IMR-90 (cell line): ENCODE measurements around the gene DTX1. TPM values are rescaled to one million over a fixed set of nuclear protein-coding genes. Genes with fewer than 3 reads are reported as not detected.

Source experiments
- ATAC-seq: fragments of 200-7000 bp; cut with Tn5 transposase; 2 replicates; pipeline ENCODE4 v1.9.1; 2020; ENCODE audit warnings: low read depth, mild to moderate bottlenecking, moderate library complexity
- BruUV-seq: library from RNA; stranded (reverse); fragments of 400-500 nt; replicated peaks from 2 replicates; lab custom pipeline; 2021; lab: Mats Ljungman, UMichigan
- CTCF ChIA-PET: fragments of 300-600 bp; formaldehyde crosslinking; extraction: SDS; loops from one replicate; lab custom pipeline; 2021; ENCODE audit warnings: antibody characterized with exemption; lab: Yijun Ruan, JAX
- POLR2A ChIA-PET: fragments of 300-600 bp; sonication (Branson Sonifier 250); formaldehyde crosslinking; loops from one replicate; lab custom pipeline; 2022; ENCODE audit warnings: antibody characterized with exemption; ENCODE audit not compliant: unreplicated experiment; lab: Charles Lee
- DNase-seq: peaks from one replicate; pipeline ENCODE4 v3.0.0; 2013
- H2AFZ ChIP-seq: replicated peaks from 2 replicates; pipeline ENCODE3; 2013; ENCODE audit warnings: low read length, mild to moderate bottlenecking; ENCODE audit not compliant: poor library complexity
- H2AK5ac ChIP-seq: 2 replicates; pipeline ENCODE4 v1.6.1; 2013; ENCODE audit warnings: low read depth, low read length, inconsistent platforms
- H2AK9ac ChIP-seq: replicated peaks from 2 replicates; pipeline ENCODE3; 2013; ENCODE audit warnings: mild to moderate bottlenecking, low read depth, low read length, moderate library complexity; ENCODE audit not compliant: poor library complexity
- H2BK120ac ChIP-seq: 2 replicates; pipeline ENCODE4 v1.6.1; 2013; ENCODE audit warnings: low read depth, low read length, inconsistent platforms
- H2BK15ac ChIP-seq: 3 replicates; pipeline ENCODE4 v1.6.1; 2013; ENCODE audit warnings: low read depth, low read length, inconsistent platforms
- H2BK20ac ChIP-seq: 2 replicates; pipeline ENCODE4 v1.6.1; 2013; ENCODE audit warnings: low read depth, mild to moderate bottlenecking, inconsistent platforms, low read length, moderate library complexity
- H2BK5ac ChIP-seq: 2 replicates; pipeline ENCODE4 v1.6.1; 2013; ENCODE audit warnings: mild to moderate bottlenecking, low read depth, low read length, inconsistent platforms; ENCODE audit not compliant: poor library complexity, severe bottlenecking
- H3K14ac ChIP-seq: replicated peaks from 2 replicates; pipeline ENCODE4 v1.6.1; 2013; ENCODE audit warnings: low read depth, low read length, inconsistent platforms
- H3K18ac ChIP-seq: 2 replicates; pipeline ENCODE4 v1.6.1; 2013; ENCODE audit warnings: low read depth, low read length, control low read depth
- H3K23ac ChIP-seq: 2 replicates; pipeline ENCODE4 v1.6.1; 2013; ENCODE audit warnings: low read depth, low read length, inconsistent platforms
- H3K27ac ChIP-seq: 2 replicates; pipeline ENCODE4 v1.5.1; 2013; ENCODE audit warnings: mild to moderate bottlenecking, control low read depth, low read length; ENCODE audit not compliant: insufficient read depth
- H3K27me3 ChIP-seq: 2 replicates; pipeline ENCODE4 v1.6.1; 2013; ENCODE audit warnings: low read length; ENCODE audit not compliant: control insufficient read depth, insufficient read depth
- H3K36me3 ChIP-seq: 2 replicates; pipeline ENCODE4 v1.6.1; 2013; ENCODE audit warnings: low read length, mixed read lengths; ENCODE audit not compliant: control insufficient read depth, insufficient read depth
- H3K4ac ChIP-seq: 2 replicates; pipeline ENCODE4 v1.6.1; 2013; ENCODE audit warnings: low read depth, low read length, inconsistent platforms
- H3K4me1 ChIP-seq: 2 replicates; pipeline ENCODE4 v1.6.1; 2013; ENCODE audit warnings: low read length, mixed read lengths; ENCODE audit not compliant: control insufficient read depth, insufficient read depth
- H3K4me2 ChIP-seq: 2 replicates; pipeline ENCODE4 v1.6.1; 2013; ENCODE audit warnings: low read depth, mild to moderate bottlenecking, control low read depth, low read length, moderate library complexity
- H3K4me3 ChIP-seq: 2 replicates; pipeline ENCODE4 v1.5.1; 2013; ENCODE audit warnings: low read depth, mild to moderate bottlenecking, control low read depth, low read length, moderate library complexity; ENCODE audit not compliant: insufficient read depth
- H3K56ac ChIP-seq: 2 replicates; pipeline ENCODE4 v1.6.1; 2013; ENCODE audit warnings: low read length, inconsistent platforms; ENCODE audit not compliant: insufficient read depth; ENCODE audit errors: extremely low read depth
- H3K79me1 ChIP-seq, 2 experiments: 2 replicates each; pipeline ENCODE4 v1.6.1; 2013; ENCODE audit warnings: low read length in 2 of 2, inconsistent platforms in 1 of 2, low read depth in 1 of 2
- H3K9ac ChIP-seq: 2 replicates; pipeline ENCODE4 v1.6.1; 2013; ENCODE audit warnings: low read depth, low read length, control low read depth
- H3K9me1 ChIP-seq: 2 replicates; pipeline ENCODE4 v1.6.1; 2013; ENCODE audit warnings: low read length, inconsistent platforms; ENCODE audit not compliant: insufficient read depth
- H3K9me3 ChIP-seq: 2 replicates; pipeline ENCODE4 v1.6.1; 2013; ENCODE audit warnings: low read length; ENCODE audit not compliant: control insufficient read depth, insufficient read depth
- H4K20me1 ChIP-seq: 2 replicates; pipeline ENCODE4 v1.6.1; 2013; ENCODE audit warnings: low read length, inconsistent platforms; ENCODE audit not compliant: insufficient read depth
- H4K5ac ChIP-seq: 2 replicates; pipeline ENCODE4 v1.6.1; 2013; ENCODE audit warnings: mild to moderate bottlenecking, low read depth, low read length, control low read depth
- H4K8ac ChIP-seq, 2 experiments: 2 replicates each; pipeline ENCODE4 v1.6.1; 2013; ENCODE audit warnings: low read depth in 2 of 2, low read length in 2 of 2, control low read depth in 1 of 2, inconsistent platforms in 1 of 2
- H4K91ac ChIP-seq: 2 replicates; pipeline ENCODE4 v1.6.1; 2013; ENCODE audit warnings: low read depth, low read length, inconsistent platforms; ENCODE audit not compliant: insufficient read depth
- BHLHE40 ChIP-seq: fragments of 150-350 bp; IDR thresholded peaks from 2 replicates; pipeline ENCODE4 v1.6.1; 2016; ENCODE audit warnings: mild to moderate bottlenecking, low read depth, low read length
- CEBPB ChIP-seq: IDR thresholded peaks from 2 replicates; pipeline ENCODE4 v1.6.1; 2012; ENCODE audit warnings: low read depth, low read length, improper control_type of control experiment
- ELK1 ChIP-seq: fragments of 150-350 bp; IDR thresholded peaks from 2 replicates; pipeline ENCODE4 v1.6.1; 2016; ENCODE audit warnings: low read depth, mild to moderate bottlenecking, low read length, moderate library complexity, borderline replicate concordance
- FOS ChIP-seq: fragments of 150-350 bp; IDR thresholded peaks from 2 replicates; pipeline ENCODE4 v1.6.1; 2016; ENCODE audit warnings: low read depth, low read length
- MAFK ChIP-seq: IDR thresholded peaks from 2 replicates; pipeline ENCODE4 v1.6.1; 2012; ENCODE audit warnings: low read depth, low read length, improper control_type of control experiment
- MAZ ChIP-seq: IDR thresholded peaks from 2 replicates; pipeline ENCODE4 v1.6.1; 2012; ENCODE audit warnings: low read depth, mild to moderate bottlenecking, low read length, improper control_type of control experiment, moderate library complexity, borderline replicate concordance
- MXI1 ChIP-seq: IDR thresholded peaks from 2 replicates; pipeline ENCODE4 v1.6.1; 2012; ENCODE audit warnings: low read depth, mild to moderate bottlenecking, low read length, moderate library complexity, borderline replicate concordance
- RAD21 ChIP-seq: IDR thresholded peaks from 2 replicates; pipeline ENCODE4 v1.6.1; 2012; ENCODE audit warnings: low read length, improper control_type of control experiment
- SMC3 ChIP-seq: fragments of 150-350 bp; IDR thresholded peaks from 2 replicates; pipeline ENCODE4 v1.6.1; 2016; ENCODE audit warnings: low read depth, mild to moderate bottlenecking, antibody characterized with exemption, low read length, moderate library complexity
- USF2 ChIP-seq: fragments of 150-350 bp; IDR thresholded peaks from 2 replicates; pipeline ENCODE4 v1.6.1; 2017; ENCODE audit warnings: mild to moderate bottlenecking, antibody characterized with exemption, low read length, low read depth
- WGBS, 2 experiments: methylation state at CpG; one replicate each; pipeline versions ENCODE4 v1.1.5 to v1.1.7; 2013; ENCODE audit warnings: missing lambda C conversion rate in 2 of 2; ENCODE audit not compliant: insufficient read length in 1 of 2; ENCODE audit errors: extremely low coverage in 2 of 2; 5-methylcytosine and 5-hydroxymethylcytosine counted together
- dilution Hi-C: fragments of 300-500 bp; cut with HindIII; formaldehyde crosslinking; loops from one replicate; pipeline ENCODE4 v1.14.3; 2018; ENCODE audit warnings: low sequenced_read_pairs; ENCODE audit not compliant: unreplicated experiment
- in situ Hi-C: fragments of 300-500 bp; cut with MboI; formaldehyde crosslinking; loops from 3 replicates; pipeline ENCODE4 v1.14.3; 2019; ENCODE audit warnings: low sequenced_read_pairs, inconsistent platforms, mixed read lengths
- intact Hi-C: fragments of 100-400 bp; cut with micrococcal nuclease; formaldehyde crosslinking; loops from 2 replicates; pipeline ENCODE4 v1.10.0; 2022
- polyA plus RNA-seq, 3 experiments: library from polyadenylated mRNA; depleted of rRNA; stranded (reverse); fragments of >200 nt; gene quantifications; 2 replicates each; pipeline ENCODE4 v1.2.3, GENCODE V29; 2012; ENCODE audit warnings: low replicate concordance in 1 of 3
- total RNA-seq: library from RNA; depleted of rRNA; stranded (reverse); fragments of >200 nt; gene quantifications from 2 replicates; pipeline ENCODE4 v1.2.3, GENCODE V29; 2012

DTX1 gene
- total and polyA plus RNA-seq, 2 of the 4 experiments (the other 2 are of a cell fraction): not detected

- ChIA-PET POLR2A (no interaction called here), CTCF (no interaction called here)
- no peak overlapping the region for H3K4me3 ChIP-seq
- no peak overlapping the region for H2BK20ac ChIP-seq
- ATAC-seq (no peak), DNase-seq (no peak)
- H3K27ac ChIP-seq: no peak overlapping the region
- no peaks in the 10 kb centered on the region for H3K9me3 ChIP-seq
- H3K4me1 ChIP-seq: no peaks in the 10 kb centered on the region
- no peaks in the 10 kb centered on the region for H3K79me1 ChIP-seq
- H3K18ac ChIP-seq: no peak overlapping the region
- H3K4ac ChIP-seq: no peak overlapping the region
- no peak overlapping the region for H2BK15ac ChIP-seq
- intact Hi-C loops (no loop called here), dilution Hi-C loops (no loop called here), in situ Hi-C loops (no loop called here)
- H3K56ac ChIP-seq: no peak overlapping the region
- no peaks in the 10 kb centered on the region for H3K9me1 ChIP-seq
- TF ChIP-seq SMC3: no peak
- no peak for TF ChIP-seq CEBPB
- TF ChIP-seq USF2: no peak
- TF ChIP-seq MAFK: no peak
- TF ChIP-seq MXI1: no peak
- TF ChIP-seq MAZ: no peak
- TF ChIP-seq ELK1: no peak
- TF ChIP-seq RAD21: no peak
- no peak for TF ChIP-seq BHLHE40
- no peak for TF ChIP-seq FOS
- no peak overlapping the region for H4K5ac ChIP-seq
- no peaks in the 10 kb centered on the region for H3K36me3 ChIP-seq
- H3K9ac ChIP-seq: no peak overlapping the region
- BruUV-seq: no TSS peak
- peaks cover 5% of the 10 kb centered on the region; the same call in 1 of the 2 replicates for H3K27me3 ChIP-seq
- H3K23ac ChIP-seq: no peak overlapping the region
- H2AK9ac ChIP-seq: no peak overlapping the region
- H2BK120ac ChIP-seq: no peak overlapping the region
- no peaks in the 10 kb centered on the region for H4K20me1 ChIP-seq
- no peak overlapping the region for H2AK5ac ChIP-seq
- no peak overlapping the region for H2AFZ ChIP-seq
- H3K14ac ChIP-seq: no peak overlapping the region
- H4K8ac ChIP-seq: no peak overlapping the region
- no peak overlapping the region for H3K4me2 ChIP-seq
- no peak overlapping the region for H2BK5ac ChIP-seq
- WGBS, 2 experiments: no CpG with 5 or more reads among the region's 12 CpGs
- H4K91ac ChIP-seq: no peak overlapping the region
Observed at GRCh38 chr12:113099764-113100163, 43.2 kb downstream of the DTX1 start.
